Spleen (tissue), 7 donors: ENCODE results near the gene PMM2.

ENCODE experiments used
- POLR2A ChIP-seq, 3 donors: fragments of 450-650 bp; IDR thresholded peaks; one replicate each; pipeline ENCODE4 v1.5.1; 2017; ENCODE audit warnings: antibody characterized with exemption in 3 of 3, mild to moderate bottlenecking in 1 of 3
- TF ChIP-seq, protein P1 (sequence below), 11 experiments: fragments of 200-600 bp in 7 of 11; fragments of 450-650 bp in 4 of 11; sonication (generic) in 4 of 11; IDR thresholded peaks in 8 of 11; conservative IDR thresholded peaks in 3 of 11; 1 replicate in 7 of 11; 2 replicates in 4 of 11; pipeline versions ENCODE4 v1.4.0 to v1.8.0; 2016 to 2021; ENCODE audit warnings: antibody characterized with exemption in 11 of 11, inconsistent platforms in 4 of 11, mild to moderate bottlenecking in 1 of 11
- donor health status: DM: no; HTN: no; CAD: no; lungs with moderate emphysema.
- donor health status: DM: no; HTN: no; CAD: no.
- donor health status: DM: no; HTN: no; CAD: no.

DNA sequence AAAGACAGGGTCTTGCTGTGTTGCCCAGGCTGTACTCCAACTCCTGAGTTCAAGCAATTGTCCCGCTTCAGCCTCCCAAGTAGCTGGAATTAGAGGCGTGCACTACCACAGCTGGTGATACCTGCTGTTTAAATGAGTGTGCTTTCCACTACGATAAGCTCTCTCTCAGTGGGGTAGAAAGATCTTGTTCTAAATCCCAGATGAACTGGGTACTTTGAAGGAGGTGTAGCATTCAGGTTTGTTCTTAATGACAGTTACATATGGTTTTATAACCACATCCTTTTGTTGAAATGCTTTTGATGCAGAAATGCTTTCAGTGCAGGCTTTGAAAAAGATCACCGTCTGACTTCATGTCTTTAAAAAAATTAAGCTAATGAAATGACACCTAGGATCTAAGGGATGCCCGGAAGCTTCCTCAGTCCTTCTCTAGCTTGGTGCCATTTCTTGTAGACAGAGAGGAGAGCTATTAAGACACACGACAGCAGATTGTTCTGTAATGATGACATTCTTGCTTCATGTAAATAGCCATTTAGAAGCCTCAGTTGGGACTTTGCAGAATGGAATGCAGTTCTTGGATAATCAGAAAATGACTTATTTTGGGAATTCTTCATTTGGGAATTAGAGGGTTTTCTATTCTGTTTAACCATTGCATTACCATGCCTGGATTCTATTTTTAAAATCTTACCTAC, 19.5 kb downstream of the PMM2 start:
- TF ChIP-seq, protein P1, sequence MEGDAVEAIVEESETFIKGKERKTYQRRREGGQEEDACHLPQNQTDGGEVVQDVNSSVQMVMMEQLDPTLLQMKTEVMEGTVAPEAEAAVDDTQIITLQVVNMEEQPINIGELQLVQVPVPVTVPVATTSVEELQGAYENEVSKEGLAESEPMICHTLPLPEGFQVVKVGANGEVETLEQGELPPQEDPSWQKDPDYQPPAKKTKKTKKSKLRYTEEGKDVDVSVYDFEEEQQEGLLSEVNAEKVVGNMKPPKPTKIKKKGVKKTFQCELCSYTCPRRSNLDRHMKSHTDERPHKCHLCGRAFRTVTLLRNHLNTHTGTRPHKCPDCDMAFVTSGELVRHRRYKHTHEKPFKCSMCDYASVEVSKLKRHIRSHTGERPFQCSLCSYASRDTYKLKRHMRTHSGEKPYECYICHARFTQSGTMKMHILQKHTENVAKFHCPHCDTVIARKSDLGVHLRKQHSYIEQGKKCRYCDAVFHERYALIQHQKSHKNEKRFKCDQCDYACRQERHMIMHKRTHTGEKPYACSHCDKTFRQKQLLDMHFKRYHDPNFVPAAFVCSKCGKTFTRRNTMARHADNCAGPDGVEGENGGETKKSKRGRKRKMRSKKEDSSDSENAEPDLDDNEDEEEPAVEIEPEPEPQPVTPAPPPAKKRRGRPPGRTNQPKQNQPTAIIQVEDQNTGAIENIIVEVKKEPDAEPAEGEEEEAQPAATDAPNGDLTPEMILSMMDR (IDR thresholded peaks at IDR 0.05 in 8 of 11, conservative IDR thresholded peaks at IDR 0.05 in 3 of 11) = no peak
- TF ChIP-seq POLR2A (IDR thresholded peaks at IDR 0.05) = no peak
